ENCODE measurements around the gene WNT3A.
"Not testable (repeated sequence)": the region's sequence is repeated elsewhere in the genome, so short reads cannot be mapped to it uniquely, and the experiment has no call there.

The WNT3A gene

GRCh38 chr1:228013935-228014930, 7.4 kb downstream of the WNT3A start:
- no peak overlapping the region for H3K4me3 ChIP-seq (ENCODE audit: low read length)
- TF ChIP-seq ZNF274 (IDR thresholded peaks at IDR 0.05; ENCODE audit: low read depth, low read length): no peak

GRCh38 chr1:228015276-228016180, 8.7 kb downstream of the WNT3A start:
- no peak overlapping the region for H3K4me3 ChIP-seq (ENCODE audit: low read length)
- no peak for TF ChIP-seq ZNF274 (IDR thresholded peaks at IDR 0.05; ENCODE audit: low read depth, low read length)

- no peak overlapping the region for H3K4me3 ChIP-seq (ENCODE audit: low read length)
- TF ChIP-seq ZNF274 (IDR thresholded peaks at IDR 0.05; ENCODE audit: low read depth, low read length): no peak
Measured at GRCh38 chr1:228016181-228016510, 9.3 kb downstream of the WNT3A start.

GRCh38 chr1:228016653-228017355, 10.0 kb downstream of the WNT3A start:
- TF ChIP-seq ZNF274 (IDR thresholded peaks at IDR 0.05; ENCODE audit: low read depth, low read length): no peak
- no peak overlapping the region for H3K4me3 ChIP-seq (ENCODE audit: low read length)

- H3K4me3 ChIP-seq (ENCODE audit: low read length): no peak overlapping the region
Measured at GRCh38 chr1:228017356-228018124, 10.7 kb downstream of the WNT3A start.

GRCh38 chr1:228018125-228018398, 11.3 kb downstream of the WNT3A start:
- no peak for TF ChIP-seq ZNF274 (IDR thresholded peaks at IDR 0.05; ENCODE audit: low read depth, low read length)

More at GRCh38 chr1:228017356-228018124, 10.7 kb downstream of the WNT3A start:
- TF ChIP-seq ZNF274 (IDR thresholded peaks at IDR 0.05; ENCODE audit: low read depth, low read length): no peak

GRCh38 chr1:228018961-228019721, 12.3 kb downstream of the WNT3A start:
- TF ChIP-seq ZNF274 (IDR thresholded peaks at IDR 0.05; ENCODE audit: low read depth, low read length): no peak

More at GRCh38 chr1:228018125-228018398, 11.3 kb downstream of the WNT3A start:
- H3K4me3 ChIP-seq (ENCODE audit: low read length): no peak overlapping the region

GRCh38 chr1:228019722-228020083, 12.9 kb downstream of the WNT3A start:
- not testable (repeated sequence) for H3K4me3 ChIP-seq (ENCODE audit: low read length)

More at GRCh38 chr1:228018961-228019721, 12.3 kb downstream of the WNT3A start:
- no peak overlapping the region for H3K4me3 ChIP-seq (ENCODE audit: low read length)

GRCh38 chr1:228020686-228021354, 14.0 kb downstream of the WNT3A start:
- no peak overlapping the region for H3K4me3 ChIP-seq (ENCODE audit: low read length)
- TF ChIP-seq ZNF274 (IDR thresholded peaks at IDR 0.05; ENCODE audit: low read depth, low read length): no peak

- no peak for TF ChIP-seq ZNF274 (IDR thresholded peaks at IDR 0.05; ENCODE audit: low read depth, low read length)
- no peak overlapping the region for H3K4me3 ChIP-seq (ENCODE audit: low read length)
Measured at GRCh38 chr1:228021355-228022030, 14.7 kb downstream of the WNT3A start.

GRCh38 chr1:228022571-228023293, 15.9 kb downstream of the WNT3A start:
- H3K4me3 ChIP-seq (ENCODE audit: low read length): no peak overlapping the region
- no peak for TF ChIP-seq ZNF274 (IDR thresholded peaks at IDR 0.05; ENCODE audit: low read depth, low read length)
